MM.1S (cell line): Measurements from ENCODE around the gene GLIPR2.

ENCODE experiments used
- CTCF ChIP-seq: fragments of 300-600 bp; sonication (generic); IDR thresholded peaks from 2 replicates; pipeline ENCODE4 v1.5.1; 2016; ENCODE audit warnings: antibody characterized with exemption, low read length, mixed read lengths
- EZH2phosphoT487 ChIP-seq: fragments of 300-600 bp; sonication (generic); IDR thresholded peaks from 2 replicates; pipeline ENCODE4 v1.6.1; 2018; ENCODE audit warnings: antibody characterized with exemption, low read length

- TF ChIP-seq CTCF (no peak), EZH2phosphoT487 (no peak)
These were observed 72.2 kb downstream of the GLIPR2 start for GRCh38 chr9:36208521-36209253.
